Type B pancreatic cell (in vitro differentiated cells): ENCODE results near the gene CDHR1. TPM values are rescaled to one million over a fixed set of nuclear protein-coding genes. Genes with fewer than 3 reads are reported as not detected.
A peak's percentile ranks its signal among the peaks of the same experiment; 100 is the strongest.

Experiments
- DNase-seq: peaks from one replicate; pipeline ENCODE4 v3.0.0; 2021; ENCODE audit warnings: mixed read lengths; ENCODE audit not compliant: unreplicated experiment; ENCODE audit errors: extremely low spot score
- H3K27ac Mint-ChIP-seq: 2 replicates; pipeline ENCODE4 v1.8.0; 2021; ENCODE audit warnings: mild to moderate bottlenecking, mixed read lengths
- H3K27me3 Mint-ChIP-seq: 2 replicates; pipeline ENCODE4 v1.8.0; 2021; ENCODE audit warnings: mixed read lengths
- H3K36me3 Mint-ChIP-seq: 2 replicates; pipeline ENCODE4 v1.8.0; 2021; ENCODE audit warnings: mixed read lengths
- H3K4me1 Mint-ChIP-seq: one replicate; pipeline ENCODE4 v1.8.0; 2021; ENCODE audit warnings: mixed read lengths; ENCODE audit not compliant: unreplicated experiment
- H3K4me3 Mint-ChIP-seq: 2 replicates; pipeline ENCODE4 v1.8.0; 2021; ENCODE audit warnings: mild to moderate bottlenecking, mixed read lengths
- H3K9me3 Mint-ChIP-seq: 2 replicates; pipeline ENCODE4 v1.8.0; 2021; ENCODE audit warnings: mixed read lengths
- CTCF ChIP-seq: fragments of 200-600 bp; sonication (generic); conservative IDR thresholded peaks from 2 replicates; pipeline ENCODE4 v1.5.0; 2021; ENCODE audit warnings: antibody characterized with exemption, mild to moderate bottlenecking
- total RNA-seq: library from RNA; stranded (reverse); gene quantifications from 2 replicates; pipeline ENCODE4 v1.2.1, GENCODE V29; 2021; ENCODE audit warnings: low replicate concordance

Gene CDHR1
- total RNA-seq, 1 donor from 2014 or later: 0.41 TPM

GRCh38 chr10:84233940-84234339 lies 39.6 kb downstream of the CDHR1 start:
- no peak for TF ChIP-seq CTCF
- H3K9me3 Mint-ChIP-seq: no peaks in the 10 kb centered on the region
- no peak overlapping the region for H3K27ac Mint-ChIP-seq
- peaks cover 45% of the 10 kb centered on the region for H3K27me3 Mint-ChIP-seq
- no peaks in the 10 kb centered on the region for H3K4me1 Mint-ChIP-seq
- H3K4me3 Mint-ChIP-seq: no peak overlapping the region
- DNase-seq: no peak
- no peaks in the 10 kb centered on the region for H3K36me3 Mint-ChIP-seq

- Mint-ChIP-seq H3K4me3 (no peak overlapping the region), H3K9me3 (no peaks in the 10 kb centered on the region), H3K27me3 (peaks cover 45% of the 10 kb centered on the region), H3K27ac (no peak overlapping the region), H3K36me3 (no peaks in the 10 kb centered on the region), H3K4me1 (no peaks in the 10 kb centered on the region)
- no peak for TF ChIP-seq CTCF
- DNase-seq: no peak
Measured at GRCh38 chr10:84234479-84234878, 40.1 kb downstream of the CDHR1 start.

- TF ChIP-seq CTCF: no peak
- H3K27me3 Mint-ChIP-seq: peaks cover 49% of the 10 kb centered on the region
- H3K4me1 Mint-ChIP-seq: no peaks in the 10 kb centered on the region
- no peak for DNase-seq
- no peaks in the 10 kb centered on the region for H3K9me3 Mint-ChIP-seq
- H3K4me3 Mint-ChIP-seq: no peak overlapping the region
- no peak overlapping the region for H3K27ac Mint-ChIP-seq
- H3K36me3 Mint-ChIP-seq: no peaks in the 10 kb centered on the region
Measured at GRCh38 chr10:84235096-84235495, 40.8 kb downstream of the CDHR1 start.

GRCh38 chr10:84236807-84237198 lies 42.5 kb downstream of the CDHR1 start:
- no peak overlapping the region for H3K27ac Mint-ChIP-seq
- no peaks in the 10 kb centered on the region for H3K9me3 Mint-ChIP-seq
- peaks cover 43% of the 10 kb centered on the region for H3K27me3 Mint-ChIP-seq
- H3K4me1 Mint-ChIP-seq: no peaks in the 10 kb centered on the region
- no peak for TF ChIP-seq CTCF
- DNase-seq: no peak
- no peaks in the 10 kb centered on the region for H3K36me3 Mint-ChIP-seq
- H3K4me3 Mint-ChIP-seq: no peak overlapping the region

GRCh38 chr10:84237199-84238051 lies 43.1 kb downstream of the CDHR1 start:
- Mint-ChIP-seq H3K4me1 (no peaks in the 10 kb centered on the region), H3K9me3 (no peaks in the 10 kb centered on the region), H3K27ac (no peak overlapping the region), H3K36me3 (no peaks in the 10 kb centered on the region), H3K27me3 (peaks cover 43% of the 10 kb centered on the region), H3K4me3 (no peak overlapping the region)
- DNase-seq: no peak
- peak; percentile 54 for TF ChIP-seq CTCF
